Ascending aorta (tissue), 2 donors: ENCODE measurements around the gene WIPI1. TPM values are rescaled to one million over a fixed set of nuclear protein-coding genes. Genes with fewer than 3 reads are reported as not detected.

Source experiments
- DNase-seq, 2 donors: peaks; one replicate each; pipeline ENCODE4 v3.0.0-alpha.2; 2019; ENCODE audit warnings: low spot score in 2 of 2
- H3K27ac ChIP-seq, 2 donors: fragments of 200-600 bp; sonication (generic); one replicate each; pipeline ENCODE4 v1.5.1; 2016 to 2017; ENCODE audit warnings: mild to moderate bottlenecking in 1 of 2
- H3K27me3 ChIP-seq: fragments of 200-600 bp; sonication (generic); one replicate; pipeline ENCODE4 v1.5.1; 2017
- H3K36me3 ChIP-seq, 2 donors: fragments of 200-600 bp; sonication (generic); one replicate each; pipeline ENCODE4 v1.5.1; 2016
- H3K4me1 ChIP-seq, 2 donors: fragments of 200-600 bp; sonication (generic); one replicate each; pipeline ENCODE4 v1.5.1; 2016 to 2017; ENCODE audit warnings: mild to moderate bottlenecking in 1 of 2
- H3K4me3 ChIP-seq, 2 donors: fragments of 200-600 bp; sonication (generic); one replicate each; pipeline ENCODE4 v1.5.1; 2016 to 2017; ENCODE audit warnings: mild to moderate bottlenecking in 1 of 2
- H3K9me3 ChIP-seq, 2 donors: fragments of 200-600 bp; sonication (generic); one replicate each; pipeline ENCODE4 v1.5.1; 2016
- CTCF ChIP-seq, 3 experiments: fragments of 200-600 bp in 2 of 3; fragments of 450-650 bp in 1 of 3; sonication (generic) in 2 of 3; IDR thresholded peaks; one replicate each; pipeline ENCODE4 v1.5.1; 2016 to 2019; ENCODE audit warnings: antibody characterized with exemption in 3 of 3, mild to moderate bottlenecking in 1 of 3, moderate library complexity in 1 of 3
- intact Hi-C: fragments of 100-400 bp; cut with DNase I; formaldehyde crosslinking; loops from one replicate; pipeline ENCODE4 v1.15.1; 2023
- total RNA-seq: library from RNA; depleted of rRNA; stranded (reverse); fragments of >200 nt; gene quantifications from one replicate; pipeline ENCODE4 v1.1.0, GENCODE V29; 2016

Gene WIPI1
- total RNA-seq, 1 donor from 2014 or later: 18.0 TPM

DNA sequence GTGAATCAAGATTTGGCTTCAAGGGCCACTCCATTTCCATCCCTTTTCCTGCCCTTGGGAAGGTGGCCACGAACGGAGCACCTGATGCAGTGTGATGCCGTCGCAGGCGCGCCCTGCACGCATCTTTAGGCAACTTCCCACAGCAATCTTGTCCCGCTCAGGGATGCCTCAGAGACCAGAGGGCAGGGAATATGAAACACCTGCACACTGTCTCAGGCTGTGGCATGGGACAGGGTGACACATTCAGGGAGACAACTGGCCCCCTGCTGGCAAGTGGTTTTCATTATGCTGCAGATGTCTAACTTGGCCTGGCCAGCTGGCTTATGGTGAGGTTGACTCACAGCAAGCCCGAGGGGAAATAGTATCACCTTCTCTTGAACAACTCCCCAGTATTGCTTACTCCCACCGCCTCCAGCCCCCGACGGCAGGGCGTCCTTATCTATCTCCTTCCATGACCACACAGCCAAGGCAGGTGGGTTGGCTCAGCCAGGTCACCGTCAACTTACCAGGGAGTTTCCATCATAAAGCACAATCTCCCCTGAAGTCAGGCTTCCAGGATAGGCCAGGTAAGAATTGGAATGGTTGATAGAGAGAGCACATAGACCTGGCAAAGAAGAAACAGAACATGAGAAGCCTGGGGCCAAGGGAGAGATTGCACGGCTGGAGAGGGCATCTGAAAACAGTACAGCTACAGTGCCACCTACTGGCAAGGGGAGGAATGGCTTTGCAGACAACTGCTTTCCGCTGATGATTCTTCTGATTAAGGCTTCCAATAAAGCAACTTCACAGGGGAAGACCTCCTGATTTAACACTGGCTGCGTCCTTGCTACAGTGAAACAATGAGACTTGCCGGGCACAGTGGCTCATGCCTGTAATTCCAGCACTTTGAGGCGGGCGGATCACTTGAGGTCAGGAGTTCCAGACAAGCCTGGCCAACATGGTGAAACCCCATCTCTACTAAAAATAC, 21.1 kb downstream of the WIPI1 start:
- TF ChIP-seq CTCF (IDR thresholded peaks at IDR 0.05): peak; percentile 78 to 89 (median 87)
- H3K4me1 ChIP-seq: no peaks in the 10 kb centered on the region
- no peak overlapping the region for H3K27ac ChIP-seq
- DNase-seq: peak in 1 of 2 donors; percentile 85
- intact Hi-C loops: loop anchor here (1.0 to 2.0 kb wide), 2 partner anchors 27 to 173 kb away; no protein-coding TSS in a partner anchor
- H3K4me3 ChIP-seq: no peak overlapping the region
- H3K9me3 ChIP-seq: no peaks in the 10 kb centered on the region
- H3K36me3 ChIP-seq: peaks cover 52 to 62% of the 10 kb centered on the region in 2 donors
- H3K27me3 ChIP-seq: no peaks in the 10 kb centered on the region

DNA sequence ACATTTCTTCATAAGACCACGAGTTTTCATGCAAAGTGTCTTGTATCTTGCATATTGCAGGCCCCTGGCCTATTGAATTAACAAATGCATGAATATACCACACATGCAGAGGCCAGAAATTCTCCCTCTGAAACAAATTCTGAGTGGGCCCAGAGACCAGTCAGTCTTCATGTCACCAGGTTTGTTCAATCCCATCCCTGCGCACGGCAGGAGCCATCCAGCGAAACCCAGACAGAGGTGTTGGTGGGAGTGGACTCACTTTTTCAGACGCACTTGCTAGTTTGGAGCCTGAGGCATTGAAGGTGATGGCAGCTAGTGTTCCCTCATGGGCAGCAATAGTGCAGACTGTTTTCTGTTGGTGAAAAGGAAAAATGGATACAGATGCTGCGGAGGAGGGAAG, 21.9 kb downstream of the WIPI1 start:
- Histone ChIP-seq H3K36me3 (peaks cover 53 to 66% of the 10 kb centered on the region in 2 donors), H3K4me3 (no peak overlapping the region), H3K9me3 (no peaks in the 10 kb centered on the region), H3K27me3 (no peaks in the 10 kb centered on the region), H3K4me1 (no peaks in the 10 kb centered on the region), H3K27ac (no peak overlapping the region)
- intact Hi-C loops: no loop called here
- DNase-seq: no peak
- no peak for TF ChIP-seq CTCF (IDR thresholded peaks at IDR 0.05)

GRCh38 chr17:68433911-68434508, 23.3 kb downstream of the WIPI1 start:
- H3K27me3 ChIP-seq: no peaks in the 10 kb centered on the region
- no peak for TF ChIP-seq CTCF (IDR thresholded peaks at IDR 0.05)
- no peaks in the 10 kb centered on the region for H3K4me1 ChIP-seq
- peaks cover 66 to 75% of the 10 kb centered on the region in 2 donors for H3K36me3 ChIP-seq
- H3K27ac ChIP-seq: no peak overlapping the region
- intact Hi-C loops: no loop called here
- no peak for DNase-seq
- H3K4me3 ChIP-seq: no peak overlapping the region
- no peaks in the 10 kb centered on the region for H3K9me3 ChIP-seq

DNA sequence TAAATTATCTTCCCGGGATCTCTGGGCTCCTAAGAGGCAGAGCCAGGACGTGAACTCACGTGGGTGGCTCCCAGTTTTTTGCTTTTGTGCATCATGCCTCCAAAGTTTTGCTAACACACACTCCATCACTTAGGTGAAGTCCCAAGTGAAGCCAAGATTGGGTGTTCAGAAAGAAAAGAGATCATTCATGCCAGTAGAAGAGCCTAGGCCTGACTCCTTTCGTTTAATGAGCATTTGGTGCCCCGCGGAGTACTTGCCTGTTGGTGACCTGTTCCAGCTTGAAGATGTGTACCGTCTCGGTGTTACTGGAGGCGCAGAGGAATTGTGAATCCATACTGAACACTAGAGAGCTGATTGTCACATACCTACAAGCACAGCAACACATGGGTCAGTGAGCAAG, 24.1 kb downstream of the WIPI1 start:
- Histone ChIP-seq H3K27ac (no peak overlapping the region), H3K9me3 (no peaks in the 10 kb centered on the region), H3K4me1 (no peaks in the 10 kb centered on the region), H3K27me3 (no peaks in the 10 kb centered on the region), H3K4me3 (no peak overlapping the region), H3K36me3 (peaks cover 74 to 76% of the 10 kb centered on the region in 2 donors)
- intact Hi-C loops: no loop called here
- DNase-seq: no peak
- TF ChIP-seq CTCF (IDR thresholded peaks at IDR 0.05): no peak

GRCh38 chr17:68432086-68432864, 25.0 kb downstream of the WIPI1 start:
- Histone ChIP-seq H3K4me1 (no peaks in the 10 kb centered on the region), H3K4me3 (no peak overlapping the region), H3K27me3 (no peaks in the 10 kb centered on the region), H3K9me3 (no peaks in the 10 kb centered on the region), H3K27ac (no peak overlapping the region), H3K36me3 (peaks cover 81 to 86% of the 10 kb centered on the region in 2 donors)
- no peak for TF ChIP-seq CTCF (IDR thresholded peaks at IDR 0.05)
- intact Hi-C loops: no loop called here
- DNase-seq: no peak
